Adipose tissue (tissue), 3 donors: Measurements from ENCODE around the gene IPCEF1. TPM values are rescaled to one million over a fixed set of nuclear protein-coding genes. Genes with fewer than 3 reads are reported as not detected.
"Not testable (repeated sequence)": the region's sequence is repeated elsewhere in the genome, so short reads cannot be mapped to it uniquely, and the experiment has no call there.

Experiments
- H3K27ac ChIP-seq: one replicate; pipeline ENCODE4 v1.5.1; 2013; ENCODE audit warnings: low read depth, low read length
- WGBS, 3 donors: extraction: QIAGEN DNeasy Blood & Tissue Kit; methylation state at CpG; one replicate each; pipeline ENCODE4 v1.1.7; 2013; 5-methylcytosine and 5-hydroxymethylcytosine counted together
- polyA plus RNA-seq, 3 donors: library from polyadenylated mRNA; stranded (reverse); fragments of 200-250 nt; gene quantifications; one replicate each; pipeline ENCODE4 v1.2.3, GENCODE V29; 2013
- donor health status: healthy with polysubstance abuse.
- donor health status: Bipolar disorder and iron deficiency.
- donor health status: healthy.

The IPCEF1 gene
- polyA plus RNA-seq, 3 donors = 0.55 to 0.82 (median 0.67) TPM

- H3K27ac ChIP-seq = no peak overlapping the region
- 95 to 97% (median 96%) methylated on average over 4 of the region's 4 CpGs for WGBS, 3 donors
These were observed 49.9 kb downstream of the IPCEF1 start for GRCh38 chr6:154306696-154307095.

- no peak overlapping the region for H3K27ac ChIP-seq
- 52 to 85% (median 59%) methylated on average over 1 of the region's 1 CpG for WGBS, 3 donors
These were observed 52.4 kb downstream of the IPCEF1 start for GRCh38 chr6:154304191-154304590.

- H3K27ac ChIP-seq = not testable (repeated sequence)
- 78 to 83% (median 81%) methylated on average over 4 of the region's 4 CpGs for WGBS, 3 donors
These were observed 53.0 kb downstream of the IPCEF1 start for GRCh38 chr6:154303642-154304041.

GRCh38 chr6:154301839-154302752 lies 54.5 kb downstream of the IPCEF1 start:
- H3K27ac ChIP-seq = no peak overlapping the region
- 67 to 85% (median 80%) methylated on average over 10 of the region's 10 CpGs for WGBS, 3 donors

GRCh38 chr6:154301086-154301625 lies 55.4 kb downstream of the IPCEF1 start:
- WGBS, 3 donors = 77 to 86% (median 81%) methylated on average over 7 of the region's 7 CpGs
- no peak overlapping the region for H3K27ac ChIP-seq

- 60 to 66% (median 62%) methylated on average over 3 of the region's 3 CpGs for WGBS, 3 donors
- no peak overlapping the region for H3K27ac ChIP-seq
These were observed 58.3 kb downstream of the IPCEF1 start for GRCh38 chr6:154298297-154298696.

GRCh38 chr6:154297721-154298120 lies 58.9 kb downstream of the IPCEF1 start:
- WGBS, 3 donors = 51 to 65% (median 63%) methylated on average over 3 of the region's 3 CpGs
- no peak overlapping the region for H3K27ac ChIP-seq

- 96 to 97% (median 97%) methylated on average over 4 of the region's 4 CpGs for WGBS, 3 donors
- H3K27ac ChIP-seq = no peak overlapping the region
These were observed 59.4 kb downstream of the IPCEF1 start for GRCh38 chr6:154297210-154297609.

- 69 to 77% (median 72%) methylated on average over 4 of the region's 4 CpGs for WGBS, 3 donors
- no peak overlapping the region for H3K27ac ChIP-seq
These were observed 60.9 kb downstream of the IPCEF1 start for GRCh38 chr6:154295733-154296132.

- 62 to 77% (median 76%) methylated on average over 4 of the region's 4 CpGs for WGBS, 3 donors
- no peak overlapping the region for H3K27ac ChIP-seq
These were observed 63.6 kb downstream of the IPCEF1 start for GRCh38 chr6:154292855-154293519.

- 65 to 81% (median 65%) methylated on average over 3 of the region's 3 CpGs for WGBS, 3 donors
- H3K27ac ChIP-seq = no peak overlapping the region
These were observed 64.5 kb downstream of the IPCEF1 start for GRCh38 chr6:154292066-154292465.

- H3K27ac ChIP-seq = no peak overlapping the region
- WGBS, 3 donors = 83 to 90% (median 87%) methylated on average over 6 of the region's 6 CpGs
These were observed 66.6 kb downstream of the IPCEF1 start for GRCh38 chr6:154289818-154290508.

- no peak overlapping the region for H3K27ac ChIP-seq
- whole genome bisulfite sequencing, 3 donors = 64 to 79% (median 69%) methylated on average over 1 of the region's 1 CpG
These were observed 70.8 kb downstream of the IPCEF1 start for GRCh38 chr6:154285826-154286225.

GRCh38 chr6:154284313-154284853 lies 72.2 kb downstream of the IPCEF1 start:
- no peak overlapping the region for H3K27ac ChIP-seq
- 96 to 99% (median 98%) methylated on average over 7 of the region's 7 CpGs for WGBS, 3 donors

GRCh38 chr6:154280521-154280920 lies 76.1 kb downstream of the IPCEF1 start:
- 42 to 78% (median 55%) methylated on average over 2 of the region's 2 CpGs for WGBS, 3 donors
- H3K27ac ChIP-seq = no peak overlapping the region

GRCh38 chr6:154277629-154278017 lies 79.0 kb downstream of the IPCEF1 start:
- no peak overlapping the region for H3K27ac ChIP-seq
- 41 to 65% (median 46%) methylated on average over 7 of the region's 7 CpGs for WGBS, 3 donors

GRCh38 chr6:154276810-154277628 lies 79.6 kb downstream of the IPCEF1 start:
- H3K27ac ChIP-seq = no peak overlapping the region
- WGBS, 3 donors = 35 to 41% (median 38%) methylated on average over 11 of the region's 11 CpGs

GRCh38 chr6:154274168-154274567 lies 82.4 kb downstream of the IPCEF1 start:
- no peak overlapping the region for H3K27ac ChIP-seq
- 83 to 86% (median 84%) methylated on average over 2 of the region's 2 CpGs for WGBS, 3 donors
